ENCODE measurements around the gene SLC25A10.

SLC25A10 gene

GRCh38 chr17:81685108-81685507 lies 27.0 kb upstream of the SLC25A10 start:
- in situ Hi-C loops (cut with HindIII; ENCODE audit: low sequenced_read_pairs) = no loop called here
- peak; percentile 54 for DNase-seq (ENCODE audit: low read depth, low spot score)
- TF ChIP-seq CTCF (IDR thresholded peaks at IDR 0.05; ENCODE audit: low read depth, low read length) = no peak
- peak overlapping the region; percentile 94 for H3K4me3 ChIP-seq (ENCODE audit: low read depth, low read length)

GRCh38 chr17:81686614-81687013 lies 25.5 kb upstream of the SLC25A10 start:
- no peak for TF ChIP-seq CTCF (IDR thresholded peaks at IDR 0.05; ENCODE audit: low read depth, low read length)
- no peak overlapping the region for H3K4me3 ChIP-seq (ENCODE audit: low read depth, low read length)
- in situ Hi-C loops (cut with HindIII; ENCODE audit: low sequenced_read_pairs) = no loop called here
- no peak for DNase-seq (ENCODE audit: low read depth, low spot score)

- no peak for TF ChIP-seq CTCF (IDR thresholded peaks at IDR 0.05; ENCODE audit: low read depth, low read length)
- no peak for DNase-seq (ENCODE audit: low read depth, low spot score)
- in situ Hi-C loops (cut with HindIII; ENCODE audit: low sequenced_read_pairs) = no loop called here
- no peak overlapping the region for H3K4me3 ChIP-seq (ENCODE audit: low read depth, low read length)
Observed at GRCh38 chr17:81687770-81688541, 24.1 kb upstream of the SLC25A10 start.

GRCh38 chr17:81688616-81689015 lies 23.5 kb upstream of the SLC25A10 start:
- H3K4me3 ChIP-seq (ENCODE audit: low read depth, low read length) = no peak overlapping the region
- in situ Hi-C loops (cut with HindIII; ENCODE audit: low sequenced_read_pairs) = no loop called here
- DNase-seq (ENCODE audit: low read depth, low spot score) = no peak

GRCh38 chr17:81690066-81690465 lies 22.0 kb upstream of the SLC25A10 start:
- H3K4me3 ChIP-seq (ENCODE audit: low read depth, low read length) = no peak overlapping the region
- in situ Hi-C loops (cut with HindIII; ENCODE audit: low sequenced_read_pairs) = no loop called here
- no peak for TF ChIP-seq CTCF (IDR thresholded peaks at IDR 0.05; ENCODE audit: low read depth, low read length)
- DNase-seq (ENCODE audit: low read depth, low spot score) = no peak

More at GRCh38 chr17:81688616-81689015, 23.5 kb upstream of the SLC25A10 start:
- no peak for TF ChIP-seq CTCF (IDR thresholded peaks at IDR 0.05; ENCODE audit: low read depth, low read length)

GRCh38 chr17:81690549-81690948 lies 21.5 kb upstream of the SLC25A10 start:
- no peak for DNase-seq (ENCODE audit: low read depth, low spot score)
- TF ChIP-seq CTCF (IDR thresholded peaks at IDR 0.05; ENCODE audit: low read depth, low read length) = no peak
- H3K4me3 ChIP-seq (ENCODE audit: low read depth, low read length) = no peak overlapping the region
- in situ Hi-C loops (cut with HindIII; ENCODE audit: low sequenced_read_pairs) = no loop called here
